Measurements from ENCODE around the gene SPATA2. TPM values are rescaled to one million over a fixed set of nuclear protein-coding genes. Genes with fewer than 3 reads are reported as not detected.

Gene SPATA2
- total and polyA plus RNA-seq, 4 donors: 5.4 to 20.1 (median 11.7) TPM

DNA sequence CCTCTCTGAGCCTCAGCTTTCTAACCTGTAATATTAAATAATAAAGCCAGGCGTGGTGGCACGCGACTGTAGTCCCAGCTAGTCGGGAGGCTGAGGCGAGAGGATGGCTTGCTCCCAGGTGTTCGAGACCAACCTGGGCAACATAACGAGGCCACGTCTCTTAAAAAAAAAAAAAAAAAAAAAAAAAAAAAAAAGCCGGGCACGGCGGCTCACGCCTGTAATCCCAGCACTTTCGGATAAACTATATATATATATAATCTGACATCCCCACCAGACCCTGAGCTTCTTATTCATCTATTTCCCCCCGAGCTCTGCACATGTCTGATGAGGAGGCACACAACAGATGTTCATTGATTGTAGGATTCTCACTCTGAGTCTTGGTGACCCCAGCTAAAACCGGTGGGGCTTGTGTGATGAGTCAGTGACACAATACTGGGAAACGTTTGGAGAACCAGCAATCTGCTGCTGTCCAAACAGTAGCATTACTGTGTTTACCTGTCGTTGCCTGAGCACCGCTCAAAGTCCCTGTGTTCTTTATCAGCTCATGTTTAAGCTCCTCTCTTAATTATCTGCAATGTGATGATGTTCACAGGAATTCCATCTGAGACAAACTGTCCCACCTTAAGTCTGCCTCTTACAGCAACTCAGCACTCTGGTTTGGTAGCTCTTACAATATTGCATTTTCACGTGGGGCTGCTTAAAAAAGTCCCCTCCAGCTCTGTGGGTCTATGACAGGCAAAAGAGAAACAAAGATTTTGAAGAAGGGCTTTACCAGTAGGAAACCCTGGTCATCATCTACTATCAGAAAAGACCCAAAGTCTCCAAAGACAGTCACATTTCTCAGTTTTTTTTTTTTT is 1.0 kb upstream of the SPATA2 start:
- 28% methylated on average over 2 of the region's 19 CpGs for WGBS (ENCODE audit: insufficient coverage)
- Histone ChIP-seq H3K27ac (ENCODE audit: low read depth, low read length) (peak overlapping the region; percentile 100), H3K4me1 (ENCODE audit: control insufficient read depth, insufficient read depth, low read length) (peaks cover 35% of the 10 kb centered on the region), H3K36me3 (ENCODE audit: control insufficient read depth, insufficient read depth, low read length) (no peaks in the 10 kb centered on the region), H3K4me3 (ENCODE audit: low read depth, low read length) (peak overlapping the region; percentile 96), H3K27me3 (ENCODE audit: control insufficient read depth, insufficient read depth, low read length) (no peaks in the 10 kb centered on the region), H3K9me3 (ENCODE audit: control insufficient read depth, insufficient read depth, low read length) (no peaks in the 10 kb centered on the region)
- no peak for DNase-seq (ENCODE audit: low read depth in 4 of 6, low spot score in 6 of 6)

- peaks cover 49% of the 10 kb centered on the region for H3K4me1 ChIP-seq (ENCODE audit: control insufficient read depth, insufficient read depth, low read length)
- peaks cover 7% of the 10 kb centered on the region for H3K36me3 ChIP-seq (ENCODE audit: control insufficient read depth, insufficient read depth, low read length)
- H3K27ac ChIP-seq (ENCODE audit: low read depth, low read length): peak overlapping the region; percentile 100
- no peak for DNase-seq (ENCODE audit: low read depth in 4 of 6, low spot score in 6 of 6)
- peak overlapping the region; percentile 96 for H3K4me3 ChIP-seq (ENCODE audit: low read depth, low read length)
- WGBS (ENCODE audit: insufficient coverage): under 1% methylated on average over 23 of the region's 23 CpGs
- H3K9me3 ChIP-seq (ENCODE audit: control insufficient read depth, insufficient read depth, low read length): no peaks in the 10 kb centered on the region
- no peaks in the 10 kb centered on the region for H3K27me3 ChIP-seq (ENCODE audit: control insufficient read depth, insufficient read depth, low read length)
These were observed 280 bp downstream of the SPATA2 start for GRCh38 chr20:49915118-49915379.

- Histone ChIP-seq H3K36me3 (ENCODE audit: control insufficient read depth, insufficient read depth, low read length) (peaks cover 12% of the 10 kb centered on the region), H3K27me3 (ENCODE audit: control insufficient read depth, insufficient read depth, low read length) (no peaks in the 10 kb centered on the region), H3K9me3 (ENCODE audit: control insufficient read depth, insufficient read depth, low read length) (no peaks in the 10 kb centered on the region), H3K4me3 (ENCODE audit: low read depth, low read length) (peak overlapping the region; percentile 96), H3K4me1 (ENCODE audit: control insufficient read depth, insufficient read depth, low read length) (peaks cover 54% of the 10 kb centered on the region), H3K27ac (ENCODE audit: low read depth, low read length) (peak overlapping the region; percentile 100)
- WGBS (ENCODE audit: insufficient coverage): 4% methylated on average over 19 of the region's 19 CpGs
- peak in 1 of 6 donors; percentile 33 for DNase-seq (ENCODE audit: low read depth in 4 of 6, low spot score in 6 of 6)
These were observed 815 bp downstream of the SPATA2 start for GRCh38 chr20:49914310-49915117.

DNA sequence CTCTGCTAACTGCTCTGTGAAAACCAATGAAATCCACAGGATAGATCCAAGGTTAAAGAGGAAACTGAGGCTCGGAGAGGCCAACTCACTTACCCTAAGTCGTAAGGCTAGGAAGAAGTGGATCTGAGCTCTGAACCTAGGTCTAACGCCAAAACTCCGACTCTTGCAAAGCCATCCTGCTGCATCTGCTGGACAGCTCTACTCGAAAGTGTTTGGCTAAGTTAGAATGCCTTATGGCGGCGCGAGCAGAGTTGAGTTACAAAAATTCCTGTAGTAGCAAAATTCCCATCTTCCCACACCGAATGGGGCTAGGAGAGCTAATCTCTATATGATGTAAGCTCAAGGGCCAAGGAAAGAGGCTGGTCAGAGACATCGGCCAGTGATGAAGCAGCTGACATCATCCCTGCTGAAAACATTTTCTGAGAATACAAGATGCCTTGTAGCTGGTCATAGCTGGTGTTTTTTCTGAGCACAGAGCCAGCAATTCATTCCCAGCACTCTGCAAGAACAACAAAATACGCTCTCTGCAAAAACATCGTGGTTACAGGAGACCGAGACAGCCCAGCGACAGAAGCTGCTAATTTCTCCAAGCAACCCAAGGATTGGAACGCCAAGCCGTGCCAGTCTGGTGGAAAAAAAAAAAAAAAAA is 1.8 kb downstream of the SPATA2 start:
- peak in 1 of 6 donors; percentile 67 for DNase-seq (ENCODE audit: low read depth in 4 of 6, low spot score in 6 of 6)
- Histone ChIP-seq H3K9me3 (ENCODE audit: control insufficient read depth, insufficient read depth, low read length) (no peaks in the 10 kb centered on the region), H3K4me1 (ENCODE audit: control insufficient read depth, insufficient read depth, low read length) (peaks cover 57% of the 10 kb centered on the region), H3K36me3 (ENCODE audit: control insufficient read depth, insufficient read depth, low read length) (peaks cover 22% of the 10 kb centered on the region), H3K4me3 (ENCODE audit: low read depth, low read length) (peak overlapping the region; percentile 96), H3K27ac (ENCODE audit: low read depth, low read length) (peak overlapping the region; percentile 71), H3K27me3 (ENCODE audit: control insufficient read depth, insufficient read depth, low read length) (no peaks in the 10 kb centered on the region)
- 65% methylated on average over 10 of the region's 16 CpGs for WGBS (ENCODE audit: insufficient coverage)

GRCh38 chr20:49910340-49910706 is 5.0 kb downstream of the SPATA2 start:
- 63% methylated on average over 3 of the region's 4 CpGs for WGBS (ENCODE audit: insufficient coverage)
- H3K9me3 ChIP-seq (ENCODE audit: control insufficient read depth, insufficient read depth, low read length): no peaks in the 10 kb centered on the region
- H3K27ac ChIP-seq (ENCODE audit: low read depth, low read length): no peak overlapping the region
- no peak overlapping the region for H3K4me3 ChIP-seq (ENCODE audit: low read depth, low read length)
- peaks cover 50% of the 10 kb centered on the region for H3K36me3 ChIP-seq (ENCODE audit: control insufficient read depth, insufficient read depth, low read length)
- no peak for DNase-seq (ENCODE audit: low read depth in 4 of 6, low spot score in 6 of 6)
- H3K4me1 ChIP-seq (ENCODE audit: control insufficient read depth, insufficient read depth, low read length): peaks cover 51% of the 10 kb centered on the region
- H3K27me3 ChIP-seq (ENCODE audit: control insufficient read depth, insufficient read depth, low read length): no peaks in the 10 kb centered on the region

- DNase-seq (ENCODE audit: low read depth in 4 of 6, low spot score in 6 of 6): peak in 1 of 6 donors; percentile 39
- H3K27me3 ChIP-seq (ENCODE audit: control insufficient read depth, insufficient read depth, low read length): no peaks in the 10 kb centered on the region
- peaks cover 48% of the 10 kb centered on the region for H3K4me1 ChIP-seq (ENCODE audit: control insufficient read depth, insufficient read depth, low read length)
- H3K27ac ChIP-seq (ENCODE audit: low read depth, low read length): no peak overlapping the region
- 40% methylated on average over 28 of the region's 28 CpGs for WGBS (ENCODE audit: insufficient coverage)
- peaks cover 56% of the 10 kb centered on the region for H3K36me3 ChIP-seq (ENCODE audit: control insufficient read depth, insufficient read depth, low read length)
- no peak overlapping the region for H3K4me3 ChIP-seq (ENCODE audit: low read depth, low read length)
- no peaks in the 10 kb centered on the region for H3K9me3 ChIP-seq (ENCODE audit: control insufficient read depth, insufficient read depth, low read length)
These were observed 5.6 kb downstream of the SPATA2 start for GRCh38 chr20:49909499-49910339.

DNA sequence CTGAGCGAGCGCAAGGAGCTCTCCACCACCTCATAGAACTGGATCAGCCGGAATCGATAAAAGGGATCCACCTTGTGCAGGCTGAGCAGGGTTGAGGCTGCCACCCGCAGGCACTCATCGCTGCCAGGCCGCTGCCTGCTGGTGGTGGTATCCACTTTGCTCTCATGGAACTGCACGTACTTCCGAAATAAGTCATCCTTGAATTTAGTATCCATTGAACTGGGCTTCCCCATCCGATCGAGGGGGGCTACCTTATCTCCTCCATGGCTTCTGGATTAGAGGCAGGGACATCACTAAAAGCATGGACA is 7.1 kb downstream of the SPATA2 start:
- Histone ChIP-seq H3K36me3 (ENCODE audit: control insufficient read depth, insufficient read depth, low read length) (peaks cover 60% of the 10 kb centered on the region), H3K27ac (ENCODE audit: low read depth, low read length) (no peak overlapping the region), H3K9me3 (ENCODE audit: control insufficient read depth, insufficient read depth, low read length) (no peaks in the 10 kb centered on the region), H3K4me1 (ENCODE audit: control insufficient read depth, insufficient read depth, low read length) (peaks cover 33% of the 10 kb centered on the region), H3K27me3 (ENCODE audit: control insufficient read depth, insufficient read depth, low read length) (no peaks in the 10 kb centered on the region), H3K4me3 (ENCODE audit: low read depth, low read length) (no peak overlapping the region)
- WGBS (ENCODE audit: insufficient coverage): 98% methylated on average over 11 of the region's 11 CpGs
- no peak for DNase-seq (ENCODE audit: low read depth in 4 of 6, low spot score in 6 of 6)

DNA sequence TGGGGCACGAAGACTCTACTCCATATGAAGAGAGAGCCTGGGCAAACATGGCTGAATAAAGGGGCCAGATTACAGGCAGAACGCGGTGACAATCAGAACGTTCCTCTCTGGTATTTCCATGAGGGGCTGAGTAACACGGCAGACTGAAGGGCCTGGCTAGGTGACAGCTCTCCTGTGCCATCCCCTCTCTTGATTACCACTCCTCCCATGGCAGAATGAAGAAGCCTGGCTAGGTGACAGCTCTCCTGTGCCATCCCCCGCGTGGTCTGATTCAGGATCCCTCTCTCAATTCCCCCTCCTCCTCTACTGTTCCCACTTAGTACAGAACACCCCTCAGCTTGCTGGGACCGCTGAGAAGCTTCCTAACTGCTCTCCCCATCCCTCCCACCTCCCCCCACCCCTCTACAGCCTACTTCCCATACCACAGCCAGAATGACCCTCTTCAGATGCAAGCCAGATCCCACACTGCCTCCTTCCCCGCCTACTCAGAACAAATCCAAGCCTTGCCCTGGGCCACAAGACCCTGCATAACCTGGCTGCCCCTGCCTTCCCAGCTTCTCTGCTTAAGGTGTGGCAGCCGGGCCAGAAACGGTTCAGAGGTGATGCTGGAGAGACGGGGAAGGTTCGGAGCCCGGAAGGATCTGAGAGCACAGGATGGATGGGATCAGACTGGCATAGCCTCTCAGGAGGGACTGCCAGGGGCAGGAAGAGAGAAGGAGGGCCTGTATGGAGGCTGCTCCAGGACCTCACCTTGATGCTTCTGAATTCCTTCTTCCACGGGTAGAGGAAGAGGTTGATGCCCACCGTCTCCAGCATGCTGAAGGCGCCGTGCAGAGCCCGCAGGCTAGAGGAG is 7.7 kb downstream of the SPATA2 start:
- H3K4me3 ChIP-seq (ENCODE audit: low read depth, low read length): no peak overlapping the region
- no peaks in the 10 kb centered on the region for H3K9me3 ChIP-seq (ENCODE audit: control insufficient read depth, insufficient read depth, low read length)
- H3K27me3 ChIP-seq (ENCODE audit: control insufficient read depth, insufficient read depth, low read length): no peaks in the 10 kb centered on the region
- no peak for DNase-seq (ENCODE audit: low read depth in 4 of 6, low spot score in 6 of 6)
- 96% methylated on average over 19 of the region's 19 CpGs for WGBS (ENCODE audit: insufficient coverage)
- no peak overlapping the region for H3K27ac ChIP-seq (ENCODE audit: low read depth, low read length)
- peaks cover 65% of the 10 kb centered on the region for H3K36me3 ChIP-seq (ENCODE audit: control insufficient read depth, insufficient read depth, low read length)
- peaks cover 31% of the 10 kb centered on the region for H3K4me1 ChIP-seq (ENCODE audit: control insufficient read depth, insufficient read depth, low read length)
